GM23338 (cell line): Measurements from ENCODE around the gene SLC19A1. TPM values are rescaled to one million over a fixed set of nuclear protein-coding genes. Genes with fewer than 3 reads are reported as not detected.

Source experiments
- ATAC-seq: fragments of 200-7000 bp; cut with Tn5 transposase; 3 replicates; pipeline ENCODE4 v1.9.1; 2020
- DNase-seq: peaks from one replicate; pipeline ENCODE4 v3.0.0-alpha.2; 2015; ENCODE audit warnings: low spot score
- H2AFZ ChIP-seq: fragments of 200-600 bp; sonication (generic); 2 replicates; pipeline ENCODE4 v1.8.0; 2016; ENCODE audit warnings: antibody characterized with exemption, mild to moderate bottlenecking, moderate library complexity
- H3F3A ChIP-seq: fragments of 200-600 bp; sonication (generic); replicated peaks from 2 replicates; pipeline ENCODE4 v1.8.0; 2017; ENCODE audit warnings: antibody characterized with exemption, mixed run types, low read depth
- H3K27ac ChIP-seq: fragments of 200-600 bp; sonication (generic); 2 replicates; pipeline ENCODE4 v1.6.1; 2016; ENCODE audit warnings: low read depth
- H3K27me3 ChIP-seq: fragments of 200-600 bp; sonication (generic); 2 replicates; pipeline ENCODE4 v1.8.0; 2016; ENCODE audit warnings: mild to moderate bottlenecking, mixed run types, moderate library complexity; ENCODE audit not compliant: insufficient read depth
- H3K36me3 ChIP-seq: fragments of 200-600 bp; sonication (generic); 2 replicates; pipeline ENCODE4 v1.8.0; 2016; ENCODE audit warnings: mild to moderate bottlenecking; ENCODE audit not compliant: insufficient read depth
- H3K4me1 ChIP-seq: fragments of 200-600 bp; sonication (generic); 2 replicates; pipeline ENCODE4 v1.8.0; 2016; ENCODE audit warnings: mild to moderate bottlenecking, moderate library complexity; ENCODE audit not compliant: insufficient read depth
- H3K4me2 ChIP-seq: fragments of 200-600 bp; sonication (generic); 2 replicates; pipeline ENCODE4 v1.7.1; 2017; ENCODE audit warnings: mixed run types
- H3K4me3 ChIP-seq: fragments of 200-600 bp; sonication (generic); 2 replicates; pipeline ENCODE4 v1.6.1; 2016; ENCODE audit warnings: mixed run types
- H3K79me2 ChIP-seq: fragments of 200-600 bp; sonication (generic); replicated peaks from 2 replicates; pipeline ENCODE4 v1.8.0; 2017; ENCODE audit warnings: mild to moderate bottlenecking; ENCODE audit not compliant: insufficient read depth
- H3K9me2 ChIP-seq: fragments of 200-600 bp; sonication (generic); 2 replicates; pipeline ENCODE4 v1.8.0; 2017; ENCODE audit not compliant: insufficient read depth
- H4K20me1 ChIP-seq: fragments of 200-600 bp; sonication (generic); replicated peaks from 2 replicates; pipeline ENCODE4 v1.8.0; 2017; ENCODE audit warnings: mild to moderate bottlenecking; ENCODE audit not compliant: insufficient read depth
- H3K27ac Mint-ChIP-seq: 2 replicates; pipeline ENCODE4 v1.8.0; 2020; ENCODE audit warnings: inconsistent platforms, mild to moderate bottlenecking, moderate library complexity, mixed read lengths
- H3K27me3 Mint-ChIP-seq: 3 replicates; pipeline ENCODE4 v1.8.0; 2022; ENCODE audit warnings: low read depth, mild to moderate bottlenecking, moderate library complexity, mixed read lengths, inconsistent platforms; ENCODE audit not compliant: insufficient read depth, poor library complexity
- H3K36me3 Mint-ChIP-seq: 3 replicates; pipeline ENCODE4 v1.8.0; 2021; ENCODE audit warnings: low read depth, mild to moderate bottlenecking, inconsistent platforms, moderate library complexity, mixed read lengths
- H3K4me1 Mint-ChIP-seq: 3 replicates; pipeline ENCODE4 v1.8.0; 2020; ENCODE audit warnings: mild to moderate bottlenecking, inconsistent platforms, mixed read lengths
- H3K4me3 Mint-ChIP-seq: 3 replicates; pipeline ENCODE4 v1.8.0; 2021; ENCODE audit warnings: moderate library complexity, mild to moderate bottlenecking, inconsistent platforms, mixed read lengths
- H3K9me3 Mint-ChIP-seq: 3 replicates; pipeline ENCODE4 v1.8.0; 2020; ENCODE audit warnings: moderate library complexity, mild to moderate bottlenecking, inconsistent platforms, mixed read lengths
- CREB1 ChIP-seq: fragments of 250-450 bp; sonication (Bioruptor Pico); IDR thresholded peaks from 2 replicates; pipeline ENCODE4 v1.5.0; 2020; ENCODE audit warnings: low read depth, mild to moderate bottlenecking, moderate library complexity
- EZH2 ChIP-seq: fragments of 200-600 bp; sonication (generic); IDR thresholded peaks from one replicate; pipeline ENCODE4 v1.8.0; 2017; ENCODE audit warnings: antibody characterized with exemption, mild to moderate bottlenecking, low read depth; ENCODE audit not compliant: unreplicated experiment
- EZH2phosphoT487 ChIP-seq: fragments of 200-600 bp; sonication (generic); IDR thresholded peaks from one replicate; pipeline ENCODE4 v1.8.1; 2018; ENCODE audit warnings: antibody characterized with exemption; ENCODE audit not compliant: unreplicated experiment
- JUNB ChIP-seq: IDR thresholded peaks from one replicate; pipeline ENCODE4 v1.6.1; 2016; ENCODE audit warnings: antibody characterized with exemption; ENCODE audit not compliant: unreplicated experiment
- NANOG ChIP-seq: IDR thresholded peaks from 2 replicates; pipeline ENCODE4 v1.6.1; 2016; ENCODE audit warnings: antibody characterized with exemption, borderline replicate concordance
- STAT1 ChIP-seq: IDR thresholded peaks from one replicate; pipeline ENCODE4 v1.6.1; 2016; ENCODE audit warnings: antibody characterized with exemption; ENCODE audit not compliant: unreplicated experiment
- ZNF114 ChIP-seq: fragments of 250-450 bp; sonication (Bioruptor Pico); IDR thresholded peaks from 2 replicates; pipeline ENCODE4 v1.5.0; 2020; ENCODE audit warnings: mild to moderate bottlenecking, moderate library complexity
- ZNF331 ChIP-seq: fragments of 250-450 bp; sonication (Bioruptor Pico); IDR thresholded peaks from 2 replicates; pipeline ENCODE4 v1.5.0; 2020; ENCODE audit warnings: low read depth, mild to moderate bottlenecking, moderate library complexity
- polyA plus RNA-seq: library from polyadenylated mRNA; unstranded; fragments of >200 nt; fragmentation: Nextera tagmentation; extraction: Ambion mirVana; gene quantifications from 2 replicates; pipeline ENCODE4 v1.2.1, GENCODE V29; 2016
- total RNA-seq: library from RNA; depleted of rRNA; stranded (reverse); fragments of >200 nt; shearing (Covaris generic); gene quantifications from 2 replicates; pipeline ENCODE4 v1.2.3, GENCODE V29; 2014
- TF ChIP-seq, protein P1 (sequence below): IDR thresholded peaks from one replicate; pipeline ENCODE4 v1.6.1; 2018; ENCODE audit warnings: antibody characterized with exemption; ENCODE audit not compliant: unreplicated experiment
- TF ChIP-seq, protein P2 (sequence below), 2 experiments: fragments of 200-600 bp in 1 of 2; sonication (generic) in 1 of 2; conservative IDR thresholded peaks; 2 replicates each; pipeline versions ENCODE4 v1.5.1 to v1.6.1; 2016 to 2017; ENCODE audit warnings: antibody characterized with exemption in 2 of 2, low read depth in 2 of 2, mild to moderate bottlenecking in 2 of 2, moderate library complexity in 1 of 2
- TF ChIP-seq, protein P3 (sequence below): IDR thresholded peaks from 2 replicates; pipeline ENCODE4 v1.6.1; 2016; ENCODE audit warnings: antibody characterized with exemption

Gene SLC19A1
- total and polyA plus RNA-seq, 2 experiments from 2014 or later = 31.2 to 33.0 TPM

DNA sequence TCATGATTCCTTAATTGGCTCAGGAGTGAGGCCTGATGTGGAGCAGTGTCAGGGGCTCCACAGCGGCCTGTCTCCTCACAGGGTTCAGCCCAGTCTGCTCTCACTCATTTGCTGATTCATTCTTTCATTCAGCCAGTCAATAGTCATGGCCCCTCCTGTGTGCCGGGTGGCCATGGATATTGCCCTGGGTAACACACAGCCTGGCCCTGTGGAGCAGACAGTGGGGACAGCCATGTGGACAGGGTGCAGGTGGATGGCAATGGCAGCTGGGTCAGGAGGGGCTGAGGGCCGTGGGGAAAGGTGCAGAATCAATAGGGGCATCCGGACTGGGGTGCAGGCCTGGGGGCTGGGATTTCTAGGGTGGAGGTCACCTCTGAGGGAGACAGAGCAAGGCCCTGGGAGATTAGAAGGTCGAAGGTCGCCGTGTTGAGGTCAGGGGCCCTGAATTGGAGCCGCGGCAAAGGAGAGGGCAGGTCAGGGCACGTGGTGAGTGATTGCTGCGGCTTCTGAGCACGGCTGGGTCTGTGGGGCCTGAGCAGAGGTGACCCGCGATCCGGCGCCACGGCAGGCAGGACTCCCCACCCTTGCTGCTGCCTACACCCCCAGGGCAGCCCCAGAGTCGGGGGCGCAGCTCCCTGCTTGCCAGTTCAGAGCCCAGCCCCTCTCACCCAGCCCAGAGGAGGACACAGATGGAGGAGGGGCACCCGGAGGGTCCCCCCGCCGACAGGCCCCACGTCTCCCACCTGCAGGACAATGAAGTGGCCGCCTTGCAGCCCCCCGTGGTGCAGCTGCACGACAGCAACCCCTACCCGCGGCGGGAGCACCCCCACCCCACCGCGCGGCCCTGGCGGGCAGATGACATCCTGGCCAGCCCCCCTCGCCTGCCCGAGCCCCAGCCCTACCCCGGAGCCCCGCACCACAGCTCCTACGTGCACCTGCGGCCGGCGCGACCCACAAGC is 33.4 kb downstream of the SLC19A1 start (continued):
- no peak for TF ChIP-seq NANOG
- no peak for TF ChIP-seq ZNF331
- TF ChIP-seq, protein P1, sequence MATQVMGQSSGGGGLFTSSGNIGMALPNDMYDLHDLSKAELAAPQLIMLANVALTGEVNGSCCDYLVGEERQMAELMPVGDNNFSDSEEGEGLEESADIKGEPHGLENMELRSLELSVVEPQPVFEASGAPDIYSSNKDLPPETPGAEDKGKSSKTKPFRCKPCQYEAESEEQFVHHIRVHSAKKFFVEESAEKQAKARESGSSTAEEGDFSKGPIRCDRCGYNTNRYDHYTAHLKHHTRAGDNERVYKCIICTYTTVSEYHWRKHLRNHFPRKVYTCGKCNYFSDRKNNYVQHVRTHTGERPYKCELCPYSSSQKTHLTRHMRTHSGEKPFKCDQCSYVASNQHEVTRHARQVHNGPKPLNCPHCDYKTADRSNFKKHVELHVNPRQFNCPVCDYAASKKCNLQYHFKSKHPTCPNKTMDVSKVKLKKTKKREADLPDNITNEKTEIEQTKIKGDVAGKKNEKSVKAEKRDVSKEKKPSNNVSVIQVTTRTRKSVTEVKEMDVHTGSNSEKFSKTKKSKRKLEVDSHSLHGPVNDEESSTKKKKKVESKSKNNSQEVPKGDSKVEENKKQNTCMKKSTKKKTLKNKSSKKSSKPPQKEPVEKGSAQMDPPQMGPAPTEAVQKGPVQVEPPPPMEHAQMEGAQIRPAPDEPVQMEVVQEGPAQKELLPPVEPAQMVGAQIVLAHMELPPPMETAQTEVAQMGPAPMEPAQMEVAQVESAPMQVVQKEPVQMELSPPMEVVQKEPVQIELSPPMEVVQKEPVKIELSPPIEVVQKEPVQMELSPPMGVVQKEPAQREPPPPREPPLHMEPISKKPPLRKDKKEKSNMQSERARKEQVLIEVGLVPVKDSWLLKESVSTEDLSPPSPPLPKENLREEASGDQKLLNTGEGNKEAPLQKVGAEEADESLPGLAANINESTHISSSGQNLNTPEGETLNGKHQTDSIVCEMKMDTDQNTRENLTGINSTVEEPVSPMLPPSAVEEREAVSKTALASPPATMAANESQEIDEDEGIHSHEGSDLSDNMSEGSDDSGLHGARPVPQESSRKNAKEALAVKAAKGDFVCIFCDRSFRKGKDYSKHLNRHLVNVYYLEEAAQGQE = no peak
- TF ChIP-seq ZNF114 = no peak
- TF ChIP-seq, protein P2, sequence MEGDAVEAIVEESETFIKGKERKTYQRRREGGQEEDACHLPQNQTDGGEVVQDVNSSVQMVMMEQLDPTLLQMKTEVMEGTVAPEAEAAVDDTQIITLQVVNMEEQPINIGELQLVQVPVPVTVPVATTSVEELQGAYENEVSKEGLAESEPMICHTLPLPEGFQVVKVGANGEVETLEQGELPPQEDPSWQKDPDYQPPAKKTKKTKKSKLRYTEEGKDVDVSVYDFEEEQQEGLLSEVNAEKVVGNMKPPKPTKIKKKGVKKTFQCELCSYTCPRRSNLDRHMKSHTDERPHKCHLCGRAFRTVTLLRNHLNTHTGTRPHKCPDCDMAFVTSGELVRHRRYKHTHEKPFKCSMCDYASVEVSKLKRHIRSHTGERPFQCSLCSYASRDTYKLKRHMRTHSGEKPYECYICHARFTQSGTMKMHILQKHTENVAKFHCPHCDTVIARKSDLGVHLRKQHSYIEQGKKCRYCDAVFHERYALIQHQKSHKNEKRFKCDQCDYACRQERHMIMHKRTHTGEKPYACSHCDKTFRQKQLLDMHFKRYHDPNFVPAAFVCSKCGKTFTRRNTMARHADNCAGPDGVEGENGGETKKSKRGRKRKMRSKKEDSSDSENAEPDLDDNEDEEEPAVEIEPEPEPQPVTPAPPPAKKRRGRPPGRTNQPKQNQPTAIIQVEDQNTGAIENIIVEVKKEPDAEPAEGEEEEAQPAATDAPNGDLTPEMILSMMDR (conservative IDR thresholded peaks at IDR 0.05; ENCODE audit: low read depth in 2 of 2) = no peak
- TF ChIP-seq, protein P3, sequence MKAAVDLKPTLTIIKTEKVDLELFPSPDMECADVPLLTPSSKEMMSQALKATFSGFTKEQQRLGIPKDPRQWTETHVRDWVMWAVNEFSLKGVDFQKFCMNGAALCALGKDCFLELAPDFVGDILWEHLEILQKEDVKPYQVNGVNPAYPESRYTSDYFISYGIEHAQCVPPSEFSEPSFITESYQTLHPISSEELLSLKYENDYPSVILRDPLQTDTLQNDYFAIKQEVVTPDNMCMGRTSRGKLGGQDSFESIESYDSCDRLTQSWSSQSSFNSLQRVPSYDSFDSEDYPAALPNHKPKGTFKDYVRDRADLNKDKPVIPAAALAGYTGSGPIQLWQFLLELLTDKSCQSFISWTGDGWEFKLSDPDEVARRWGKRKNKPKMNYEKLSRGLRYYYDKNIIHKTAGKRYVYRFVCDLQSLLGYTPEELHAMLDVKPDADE = no peak
- TF ChIP-seq CREB1 (CRISPR knock-in tag) = no peak
- no peak for TF ChIP-seq JUNB

DNA sequence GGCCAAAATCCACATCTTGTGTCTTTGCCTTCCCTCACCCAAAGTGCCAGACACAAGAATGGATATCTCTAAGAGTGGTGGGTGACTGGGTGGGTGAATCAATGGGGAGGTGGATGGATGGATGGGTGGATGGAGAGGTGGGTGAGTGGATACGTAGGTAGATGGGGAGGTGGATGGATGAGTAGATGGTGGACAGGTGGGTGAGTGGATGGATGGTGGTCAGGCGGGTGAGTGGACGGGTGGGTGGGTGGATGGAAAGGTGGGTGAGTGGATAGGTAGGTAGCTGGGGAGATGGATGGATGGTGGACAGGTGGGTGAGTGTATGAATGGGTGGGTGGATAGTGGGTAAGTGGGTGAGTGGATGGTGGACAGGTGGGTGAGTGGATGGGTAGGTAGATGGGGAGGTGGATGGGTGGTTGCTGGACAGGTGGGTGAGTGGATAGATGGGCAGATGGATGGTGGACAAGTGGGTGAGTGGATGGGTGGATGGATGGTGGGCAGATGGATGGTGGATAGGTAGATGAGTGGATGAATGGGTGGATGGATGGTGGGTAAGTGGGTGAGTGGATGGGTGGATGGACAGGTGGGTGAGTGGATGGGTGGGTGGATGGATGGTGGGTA is 34.2 kb downstream of the SLC19A1 start:
- Histone ChIP-seq H3F3A (peaks cover 8% of the 10 kb centered on the region; the same call in 1 of the 2 replicates), H3K27ac (no peak overlapping the region), H3K79me2 (no peaks in the 10 kb centered on the region), H3K4me2 (no peak overlapping the region), H4K20me1 (no peaks in the 10 kb centered on the region; the same call in 1 of the 2 replicates), H3K4me1 (no peaks in the 10 kb centered on the region), H3K4me3 (no peak overlapping the region), H2AFZ (no peak overlapping the region), H3K9me2 (no peaks in the 10 kb centered on the region), H3K27me3 (no peaks in the 10 kb centered on the region), H3K36me3 (no peaks in the 10 kb centered on the region)
- H3K36me3 Mint-ChIP-seq = peaks cover 18% of the 10 kb centered on the region
- DNase-seq (no peak), ATAC-seq (no peak)
- peaks cover 16% of the 10 kb centered on the region for H3K27me3 Mint-ChIP-seq
- H3K9me3 Mint-ChIP-seq = no peaks in the 10 kb centered on the region; the same call in 2 of the 3 replicates
- no peak overlapping the region for H3K27ac Mint-ChIP-seq
- H3K4me1 Mint-ChIP-seq = peaks cover 4% of the 10 kb centered on the region; the same call in 1 of the 3 replicates
- H3K4me3 Mint-ChIP-seq = no peak overlapping the region
- TF ChIP-seq STAT1 = no peak
- TF ChIP-seq, protein P1 = no peak
- TF ChIP-seq CREB1 (CRISPR knock-in tag) = no peak
- TF ChIP-seq, protein P3 = no peak
- TF ChIP-seq ZNF114 = no peak
- no peak for TF ChIP-seq EZH2phosphoT487
- TF ChIP-seq EZH2 = no peak
